K562 (cell line): ENCODE measurements around the gene NIN. TPM values are rescaled to one million over a fixed set of nuclear protein-coding genes. Genes with fewer than 3 reads are reported as not detected.

Experiments used
- ATAC-seq: fragments of 200-7000 bp; cut with Tn5 transposase; 3 replicates; pipeline ENCODE4 v1.9.1; 2020; ENCODE audit warnings: moderate library complexity
- BruUV-seq: library from RNA; stranded (reverse); fragments of 400-500 nt; replicated peaks from 2 replicates; lab custom pipeline; 2021; lab: Mats Ljungman, UMichigan
- CTCF ChIA-PET: fragments of 300-600 bp; formaldehyde crosslinking; extraction: SDS; loops from one replicate; lab custom pipeline; 2021; ENCODE audit warnings: low intra/inter-chr PET ratio; lab: Yijun Ruan, JAX
- POLR2A ChIA-PET: fragments of 300-600, 350-650 bp; sonication (Branson Sonifier 250); formaldehyde crosslinking; extraction: SDS; loops from one replicate; lab custom pipeline; 2021; ENCODE audit warnings: antibody characterized with exemption, inconsistent platforms; lab: Yijun Ruan, JAX
- DNase-seq, 4 experiments: peaks; one replicate each; pipeline versions ENCODE4 v3.0.0 to v3.0.0-alpha.2; 2011 to 2018; ENCODE audit warnings: low spot score in 3 of 4, mixed read lengths in 3 of 4; ENCODE audit errors: extremely low read depth in 1 of 4
- FAIRE-seq: peaks from 2 replicates; lab custom pipeline; 2011; peaks lifted over from hg19 to GRCh38; lab: Jason Lieb, UNC
- H2AFZ ChIP-seq: 2 replicates; pipeline ENCODE4 v1.6.0; 2011; ENCODE audit warnings: low read depth, low read length, control low read depth, inconsistent platforms
- H3K27ac ChIP-seq: fragments of 200-600 bp; 3 replicates; pipeline ENCODE4 v1.8.0; 2011; ENCODE audit warnings: low read depth, mild to moderate bottlenecking, control low read depth, inconsistent platforms, low read length, moderate library complexity, mixed read lengths; ENCODE audit errors: extremely low read depth
- H3K27me3 ChIP-seq, 2 experiments: fragments of 300-600 bp in 1 of 2; 2 replicates in 1 of 2; 3 replicates in 1 of 2; pipeline versions ENCODE4 v1.6.0 to v1.8.0; 2011; ENCODE audit warnings: inconsistent platforms in 2 of 2, low read length in 2 of 2, mild to moderate bottlenecking in 1 of 2, mixed read lengths in 1 of 2, moderate library complexity in 1 of 2; ENCODE audit not compliant: control insufficient read depth in 2 of 2, insufficient read depth in 2 of 2
- H3K36me3 ChIP-seq: fragments of 300-600 bp; 3 replicates; pipeline ENCODE4 v1.8.0; 2011; ENCODE audit warnings: mild to moderate bottlenecking, low read length, inconsistent platforms; ENCODE audit not compliant: control insufficient read depth, insufficient read depth
- H3K4me1 ChIP-seq, 2 experiments: fragments of 200-600 bp in 1 of 2; replicated peaks in 1 of 2; 2 replicates in 1 of 2; 3 replicates in 1 of 2; pipeline versions ENCODE4 v1.5.1 to v1.8.0; 2011; ENCODE audit warnings: inconsistent platforms in 2 of 2, low read length in 2 of 2, mild to moderate bottlenecking in 1 of 2, mixed read lengths in 1 of 2, moderate library complexity in 1 of 2; ENCODE audit not compliant: control insufficient read depth in 2 of 2, insufficient read depth in 2 of 2
- H3K4me2 ChIP-seq: 2 replicates; pipeline ENCODE4 v1.6.1; 2011; ENCODE audit warnings: low read length, control low read depth, inconsistent platforms, mixed read lengths; ENCODE audit not compliant: insufficient read depth
- H3K4me3 ChIP-seq: fragments of 200-600 bp; sonication (generic), shearing (Covaris generic); 2 replicates; pipeline ENCODE4 v1.5.1; 2016; ENCODE audit warnings: control low read depth, inconsistent platforms
- H3K79me2 ChIP-seq: fragments of 200-600 bp; 3 replicates; pipeline ENCODE4 v1.8.0; 2011; ENCODE audit warnings: low read length, inconsistent platforms; ENCODE audit not compliant: control insufficient read depth, insufficient read depth
- H3K9ac ChIP-seq, 2 experiments: 2 replicates each; pipeline versions ENCODE4 v1.6.0 to v1.6.1; 2011; ENCODE audit warnings: low read depth in 2 of 2, low read length in 2 of 2, control low read depth in 1 of 2, inconsistent platforms in 1 of 2, mild to moderate bottlenecking in 1 of 2, mixed read lengths in 1 of 2; ENCODE audit not compliant: insufficient read depth in 1 of 2
- H3K9me1 ChIP-seq: one replicate; pipeline ENCODE4 v1.6.0; 2011; ENCODE audit warnings: inconsistent platforms, mild to moderate bottlenecking, low read length, moderate library complexity; ENCODE audit not compliant: control insufficient read depth, insufficient read depth
- H3K9me3 ChIP-seq: replicated peaks from 2 replicates; pipeline ENCODE4 v1.5.1; 2011; ENCODE audit warnings: low read depth, low read length, inconsistent platforms; ENCODE audit not compliant: control insufficient read depth, insufficient read depth
- H4K20me1 ChIP-seq: replicated peaks from 2 replicates; pipeline ENCODE4 v1.6.1; 2011; ENCODE audit warnings: low read length, inconsistent platforms, mixed read lengths; ENCODE audit not compliant: control insufficient read depth, insufficient read depth
- ATF1 ChIP-seq, 2 experiments: fragments of 450-650 bp in 1 of 2; IDR thresholded peaks; 2 replicates each; pipeline ENCODE4 v1.6.1; 2016; ENCODE audit warnings: missing compliant biosample characterization in 1 of 2, missing genetic modification characterization in 1 of 2
- CAMTA2 ChIP-seq: fragments of 250-450 bp; sonication (Bioruptor Pico); conservative IDR thresholded peaks from 2 replicates; pipeline ENCODE4 v1.5.1; 2022
- CBX2 ChIP-seq: fragments of 200-600 bp; sonication (generic); IDR thresholded peaks from one replicate; pipeline ENCODE4 v1.6.1; 2012; ENCODE audit warnings: mild to moderate bottlenecking, low read length, inconsistent platforms; ENCODE audit not compliant: insufficient read depth, poor library complexity, severe bottlenecking
- CTBP1 ChIP-seq: fragments of 450-650 bp; IDR thresholded peaks from 2 replicates; pipeline ENCODE4 v1.6.1; 2016; ENCODE audit warnings: borderline replicate concordance
- E2F4 ChIP-seq: sonication (generic); formaldehyde crosslinking; IDR thresholded peaks from 2 replicates; pipeline ENCODE4 v1.8.0; 2022; ENCODE audit warnings: mild to moderate bottlenecking, low read depth, missing genetic modification reagents
- ESRRB ChIP-seq: fragments of 250-450 bp; sonication (Bioruptor Pico); IDR thresholded peaks from 2 replicates; pipeline ENCODE4 v1.5.0; 2020; ENCODE audit warnings: mild to moderate bottlenecking, moderate library complexity, borderline replicate concordance
- KAT8 ChIP-seq: fragments of 450-650 bp; IDR thresholded peaks from 2 replicates; pipeline ENCODE4 v1.6.1; 2016; ENCODE audit warnings: low read depth, mild to moderate bottlenecking
- MEF2D ChIP-seq: conservative IDR thresholded peaks from 2 replicates; pipeline ENCODE4 v1.6.1; 2016; ENCODE audit warnings: low read depth, missing genetic modification characterization, missing compliant biosample characterization
- NFRKB ChIP-seq: fragments of 450-650 bp; IDR thresholded peaks from 2 replicates; pipeline ENCODE4 v1.6.1; 2016; ENCODE audit warnings: low read depth
- PCBP2 ChIP-seq: fragments of 200-400 bp; formaldehyde crosslinking; IDR thresholded peaks from 2 replicates; pipeline ENCODE4 v1.6.1; 2018; ENCODE audit warnings: low read length, low read depth, mild to moderate bottlenecking, moderate library complexity; ENCODE audit not compliant: poor library complexity, severe bottlenecking
- PML ChIP-seq: IDR thresholded peaks from 2 replicates; pipeline ENCODE4 v1.6.1; 2012; ENCODE audit warnings: low read length, inconsistent platforms
- SIRT6 ChIP-seq: IDR thresholded peaks from one replicate; pipeline ENCODE4 v1.6.1; 2012; ENCODE audit warnings: low read depth, mild to moderate bottlenecking, control low read depth, inconsistent platforms, low read length, moderate library complexity
- SLC30A9 ChIP-seq: fragments of 250-450 bp; sonication (Bioruptor Pico); IDR thresholded peaks from 2 replicates; pipeline ENCODE4 v1.8.0; 2022; ENCODE audit warnings: mild to moderate bottlenecking, moderate library complexity
- YY1 ChIP-seq, 3 experiments: IDR thresholded peaks; 2 replicates each; pipeline ENCODE4 v1.6.1; 2011; ENCODE audit warnings: low read length in 2 of 3, mild to moderate bottlenecking in 2 of 3, moderate library complexity in 2 of 3, borderline replicate concordance in 1 of 3, control low read depth in 1 of 3, low read depth in 1 of 3; ENCODE audit not compliant: insufficient read depth in 3 of 3, insufficient replicate concordance in 2 of 3, control insufficient read depth in 1 of 3, insufficient read length in 1 of 3; ENCODE audit errors: extremely low read depth in 1 of 3
- ZNF24 ChIP-seq: fragments of 450-650 bp; IDR thresholded peaks from 2 replicates; pipeline ENCODE4 v1.6.1; 2016
- WGBS: fragments of 100-300 bp; shearing (Covaris generic); methylation state at CpG from one replicate; pipeline ENCODE4 v1.1.6; 2016; ENCODE audit warnings: low coverage, mixed read lengths; ENCODE audit not compliant: insufficient coverage; ENCODE audit errors: missing lambda C conversion rate; 5-methylcytosine and 5-hydroxymethylcytosine counted together
- in situ Hi-C: fragments of 300-500 bp; cut with MboI; formaldehyde crosslinking; loops from 4 replicates; pipeline ENCODE4 v1.15.0; 2018; ENCODE audit warnings: inconsistent platforms, mixed read lengths
- intact Hi-C: fragments of 100-400 bp; cut with micrococcal nuclease; formaldehyde crosslinking; loops from 2 replicates; pipeline ENCODE4 v1.14.2; 2022
- polyA plus RNA-seq, 8 experiments: library from polyadenylated mRNA; depleted of rRNA in 4 of 8; stranded (reverse) in 5 of 8; unstranded in 3 of 8; fragments of >200 nt; fragmentation: Nextera tagmentation in 2 of 8; fragmentation: Illumina TruSeq in 1 of 8; extraction: Ambion mirVana in 2 of 8; extraction: Trizol in 1 of 8; gene quantifications; 2 replicates each; pipeline versions ENCODE4 v1.2.1 to v1.2.3, GENCODE V29; 2011 to 2014; ENCODE audit warnings: inconsistent platforms in 1 of 8, missing spikeins in 1 of 8
- total RNA-seq, 7 experiments: library from RNA; depleted of rRNA in 6 of 7; stranded (reverse); fragments of >200 nt in 6 of 7; fragmentation: Illumina TruSeq in 2 of 7; extraction: Trizol in 2 of 7; gene quantifications; 2 replicates each; pipeline versions ENCODE4 v1.2.1 to v1.2.3, GENCODE V29; 2011 to 2021; ENCODE audit warnings: low replicate concordance in 1 of 7
- TF ChIP-seq, protein P1 (sequence below): sonication (generic); formaldehyde crosslinking; IDR thresholded peaks from 2 replicates; pipeline ENCODE4 v1.8.0; 2022; ENCODE audit warnings: missing genetic modification reagents, mild to moderate bottlenecking, borderline replicate concordance
- TF ChIP-seq, protein P2 (sequence below): fragments of 450-650 bp; IDR thresholded peaks from 2 replicates; pipeline ENCODE4 v1.6.1; 2014; ENCODE audit warnings: low read depth, mild to moderate bottlenecking, moderate library complexity, borderline replicate concordance

The NIN gene
- total and polyA plus RNA-seq, 9 of the 15 experiments (the other 6 are each of a cell fraction or from before 2014, with no cell fraction given), result 0.84 to 8.4 (median 5.0) TPM

- TF ChIP-seq, protein P1, sequence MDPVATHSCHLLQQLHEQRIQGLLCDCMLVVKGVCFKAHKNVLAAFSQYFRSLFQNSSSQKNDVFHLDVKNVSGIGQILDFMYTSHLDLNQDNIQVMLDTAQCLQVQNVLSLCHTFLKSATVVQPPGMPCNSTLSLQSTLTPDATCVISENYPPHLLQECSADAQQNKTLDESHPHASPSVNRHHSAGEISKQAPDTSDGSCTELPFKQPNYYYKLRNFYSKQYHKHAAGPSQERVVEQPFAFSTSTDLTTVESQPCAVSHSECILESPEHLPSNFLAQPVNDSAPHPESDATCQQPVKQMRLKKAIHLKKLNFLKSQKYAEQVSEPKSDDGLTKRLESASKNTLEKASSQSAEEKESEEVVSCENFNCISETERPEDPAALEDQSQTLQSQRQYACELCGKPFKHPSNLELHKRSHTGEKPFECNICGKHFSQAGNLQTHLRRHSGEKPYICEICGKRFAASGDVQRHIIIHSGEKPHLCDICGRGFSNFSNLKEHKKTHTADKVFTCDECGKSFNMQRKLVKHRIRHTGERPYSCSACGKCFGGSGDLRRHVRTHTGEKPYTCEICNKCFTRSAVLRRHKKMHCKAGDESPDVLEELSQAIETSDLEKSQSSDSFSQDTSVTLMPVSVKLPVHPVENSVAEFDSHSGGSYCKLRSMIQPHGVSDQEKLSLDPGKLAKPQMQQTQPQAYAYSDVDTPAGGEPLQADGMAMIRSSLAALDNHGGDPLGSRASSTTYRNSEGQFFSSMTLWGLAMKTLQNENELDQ (CRISPR knock-in tag), result no peak
- TF ChIP-seq PCBP2 (no peak), CBX2 (no peak), MEF2D (tag) (no peak), NFRKB (no peak), SIRT6 (no peak)
Observed at GRCh38 chr14:50733494-50733893, 97.5 kb downstream of the NIN start (continued).

DNA sequence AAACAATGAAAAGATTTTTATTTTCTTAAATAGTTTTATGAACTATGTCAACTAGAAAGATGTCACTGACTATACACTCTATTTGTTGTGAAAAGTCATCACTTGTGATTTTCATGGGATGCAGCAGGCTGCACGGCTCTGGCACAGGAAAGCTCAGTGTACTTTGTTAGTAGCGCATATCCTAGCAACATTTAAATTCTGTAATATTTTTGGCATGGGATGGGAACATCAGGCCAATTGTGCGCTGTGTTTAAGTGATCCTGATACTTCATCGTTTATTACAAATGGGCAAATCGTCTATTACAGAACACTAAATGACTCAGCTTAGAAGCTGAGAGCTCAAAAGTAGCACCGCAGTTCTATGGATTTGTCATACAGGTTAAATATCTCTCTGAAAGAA lies 102.1 kb downstream of the NIN start:
- ATAC-seq, result no peak
- Histone ChIP-seq H3K4me3 (no peak overlapping the region), H3K4me1 (no peaks in the 10 kb centered on the region), H3K27ac (no peak overlapping the region), H3K9ac (no peak overlapping the region), H3K4me2 (no peak overlapping the region), H3K79me2 (no peaks in the 10 kb centered on the region), H3K36me3 (no peaks in the 10 kb centered on the region; the same call in 2 of the 3 replicates), H2AFZ (no peak overlapping the region), H3K27me3 (no peaks in the 10 kb centered on the region), H3K9me1 (no peaks in the 10 kb centered on the region), H4K20me1 (no peaks in the 10 kb centered on the region), H3K9me3 (no peaks in the 10 kb centered on the region)
- no peak for FAIRE-seq
- DNase-seq, result no peak
- 88% methylated on average over 4 of the region's 6 CpGs for WGBS
- intact Hi-C loops, result no loop called here
- no TSS peak for BruUV-seq
- in situ Hi-C loops, result no loop called here
- ChIA-PET POLR2A (no interaction called here), CTCF (no interaction called here)
- no peak for TF ChIP-seq CTBP1
- no peak for TF ChIP-seq SLC30A9
- TF ChIP-seq E2F4 (CRISPR knock-in tag), result no peak
- no peak for TF ChIP-seq ATF1 (CRISPR knock-in tag; IDR thresholded peaks at IDR 0.05)
- no peak for TF ChIP-seq ATF1 (tag; IDR thresholded peaks at IDR 0.05)
- no peak for TF ChIP-seq YY1 (IDR thresholded peaks at IDR 0.05; ENCODE audit: borderline replicate concordance in 1 of 3, control insufficient read depth in 1 of 3, extremely low read depth in 1 of 3, insufficient read depth in 3 of 3, insufficient read length in 1 of 3, insufficient replicate concordance in 2 of 3, low read depth in 1 of 3, low read length in 2 of 3)
- TF ChIP-seq CAMTA2 (CRISPR knock-in tag), result no peak
- no peak for TF ChIP-seq KAT8
- TF ChIP-seq, protein P2, sequence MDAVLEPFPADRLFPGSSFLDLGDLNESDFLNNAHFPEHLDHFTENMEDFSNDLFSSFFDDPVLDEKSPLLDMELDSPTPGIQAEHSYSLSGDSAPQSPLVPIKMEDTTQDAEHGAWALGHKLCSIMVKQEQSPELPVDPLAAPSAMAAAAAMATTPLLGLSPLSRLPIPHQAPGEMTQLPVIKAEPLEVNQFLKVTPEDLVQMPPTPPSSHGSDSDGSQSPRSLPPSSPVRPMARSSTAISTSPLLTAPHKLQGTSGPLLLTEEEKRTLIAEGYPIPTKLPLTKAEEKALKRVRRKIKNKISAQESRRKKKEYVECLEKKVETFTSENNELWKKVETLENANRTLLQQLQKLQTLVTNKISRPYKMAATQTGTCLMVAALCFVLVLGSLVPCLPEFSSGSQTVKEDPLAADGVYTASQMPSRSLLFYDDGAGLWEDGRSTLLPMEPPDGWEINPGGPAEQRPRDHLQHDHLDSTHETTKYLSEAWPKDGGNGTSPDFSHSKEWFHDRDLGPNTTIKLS, result no peak
- TF ChIP-seq PML, result no peak
- no peak for TF ChIP-seq ZNF24
- TF ChIP-seq ESRRB (CRISPR knock-in tag), result no peak
